ENCODE data around the gene REC114. TPM values are rescaled to one million over a fixed set of nuclear protein-coding genes. Genes with fewer than 3 reads are reported as not detected.

The REC114 gene
- total and polyA plus RNA-seq, 12 donors, result 0.28 to 0.62 (median 0.44) TPM; not detected in 8

- ATAC-seq, result no peak
- Histone ChIP-seq H3K27ac (no peak overlapping the region), H3K27me3 (no peaks in the 10 kb centered on the region), H3K4me1 (no peaks in the 10 kb centered on the region), H3K9me3 (peaks cover 0 to 4% (median 0%) of the 10 kb centered on the region in 11 donors), H3K4me3 (no peak overlapping the region), H3K36me3 (no peaks in the 10 kb centered on the region)
- DNase-seq, result no peak
- no peak for TF ChIP-seq CTCF (IDR thresholded peaks at IDR 0.05)
- WGBS, 2 donors, result 97% methylated on average over 1 of the region's 1 CpG
- intact Hi-C loops (cut with DNase I), result no loop called here
Observed at GRCh38 chr15:73524919-73525318, 82.0 kb downstream of the REC114 start.

DNA sequence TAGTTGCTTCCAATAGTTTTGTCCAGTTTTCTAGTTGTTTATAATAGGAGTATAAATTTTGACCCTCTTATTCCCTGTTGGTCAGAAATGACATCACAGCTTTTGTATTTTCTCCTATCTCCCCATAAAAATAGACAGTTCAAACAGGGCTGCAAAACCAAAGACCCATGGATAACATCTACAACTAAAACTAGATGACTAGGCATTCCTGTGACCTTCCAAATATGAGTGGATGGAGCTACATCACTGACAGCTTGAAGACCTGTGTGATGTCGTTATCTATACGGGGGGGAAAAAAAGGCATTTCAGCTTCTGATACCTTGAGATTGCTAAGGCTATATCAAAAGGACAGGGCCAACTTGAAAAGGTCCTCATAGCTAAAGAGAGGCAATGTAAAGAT, 84.6 kb downstream of the REC114 start:
- no peaks in the 10 kb centered on the region for H3K36me3 ChIP-seq
- intact Hi-C loops (cut with DNase I), result no loop called here
- TF ChIP-seq CTCF (IDR thresholded peaks at IDR 0.05), result no peak
- H3K4me3 ChIP-seq, result no peak overlapping the region
- peaks cover 0 to 3% (median 0%) of the 10 kb centered on the region in 11 donors for H3K9me3 ChIP-seq
- H3K27ac ChIP-seq, result no peak overlapping the region
- no peak for DNase-seq
- 71 to 78% methylated on average over 2 of the region's 2 CpGs for WGBS, 2 donors
- ATAC-seq, result no peak
- no peaks in the 10 kb centered on the region for H3K4me1 ChIP-seq
- no peaks in the 10 kb centered on the region for H3K27me3 ChIP-seq

DNA sequence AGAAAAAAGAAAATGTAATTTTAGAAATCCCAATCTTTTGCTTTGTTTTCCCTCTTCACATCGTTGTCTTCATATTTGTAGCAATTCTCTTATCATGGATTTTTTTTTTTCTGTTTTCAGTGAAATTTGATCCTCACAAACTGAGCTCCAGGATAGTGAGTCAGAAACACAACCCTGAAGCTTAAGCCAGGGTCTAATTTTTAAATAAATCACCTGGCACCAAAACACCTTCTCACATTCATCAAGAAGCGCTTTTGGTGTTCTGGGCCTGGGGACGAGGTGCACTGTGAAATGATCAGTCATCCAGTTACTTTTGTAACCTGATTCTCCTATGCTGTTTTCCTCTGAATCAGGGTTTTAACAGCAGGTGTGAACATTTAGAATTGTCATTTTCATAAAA, 87.7 kb downstream of the REC114 start:
- DNase-seq (no peak), ATAC-seq (no peak)
- H3K27ac ChIP-seq, result no peak overlapping the region
- H3K4me1 ChIP-seq, result no peaks in the 10 kb centered on the region
- 70 to 77% methylated on average over 3 of the region's 3 CpGs for WGBS, 2 donors
- no peak for TF ChIP-seq CTCF (IDR thresholded peaks at IDR 0.05)
- intact Hi-C loops (cut with DNase I), result no loop called here
- no peaks in the 10 kb centered on the region for H3K36me3 ChIP-seq
- H3K9me3 ChIP-seq, result no peaks in the 10 kb centered on the region
- H3K4me3 ChIP-seq, result no peak overlapping the region
- no peaks in the 10 kb centered on the region for H3K27me3 ChIP-seq

DNA sequence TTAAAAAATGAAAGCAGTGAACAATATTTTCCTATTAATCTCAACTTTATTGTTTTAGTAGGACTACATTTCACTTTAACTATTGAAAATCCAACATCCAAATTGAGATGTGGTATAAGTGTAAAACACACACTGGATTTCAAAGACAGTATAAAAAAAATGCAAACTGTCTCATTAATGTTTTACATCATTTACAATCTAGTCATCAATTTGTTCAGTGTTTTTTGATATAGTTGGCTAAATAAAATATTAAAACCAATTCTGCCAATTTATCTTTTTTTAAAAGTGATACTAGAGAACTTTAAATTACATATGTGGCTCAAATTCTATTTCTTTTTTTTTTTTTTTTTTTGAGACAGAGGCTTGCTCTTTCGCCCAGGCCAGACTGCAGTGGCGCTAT, 95.2 kb downstream of the REC114 start:
- DNase-seq (no peak), ATAC-seq (no peak)
- H3K27me3 ChIP-seq, result no peaks in the 10 kb centered on the region
- intact Hi-C loops (cut with DNase I), result loop anchor here in 1 of 10 donors (5.0 kb wide), 1 partner anchor 231 kb away; no protein-coding TSS in a partner anchor
- H3K36me3 ChIP-seq, result no peaks in the 10 kb centered on the region
- WGBS, 2 donors, result 93 to 94% methylated on average over 2 of the region's 2 CpGs
- H3K4me1 ChIP-seq, result peaks cover 0 to 2% (median 0%) of the 10 kb centered on the region in 9 donors
- H3K4me3 ChIP-seq, result no peak overlapping the region
- TF ChIP-seq CTCF (IDR thresholded peaks at IDR 0.05), result no peak
- no peaks in the 10 kb centered on the region for H3K9me3 ChIP-seq
- H3K27ac ChIP-seq, result no peak overlapping the region
